Glomerular endothelial cell (primary cell): ENCODE measurements around the gene ADSS1. TPM values are rescaled to one million over a fixed set of nuclear protein-coding genes. Genes with fewer than 3 reads are reported as not detected.

Source experiments
- DNase-seq: peaks from one replicate; pipeline ENCODE4 v3.0.0-alpha.2; 2011; ENCODE audit warnings: low read depth, low spot score; ENCODE audit errors: extremely low read depth
- total RNA-seq: library from RNA; depleted of rRNA; stranded (reverse); fragments of >200 nt; gene quantifications from 2 replicates; pipeline ENCODE4 v1.2.3, GENCODE V29; 2015

The ADSS1 gene
- total RNA-seq, 1 donor from 2014 or later = 4.7 TPM

DNA sequence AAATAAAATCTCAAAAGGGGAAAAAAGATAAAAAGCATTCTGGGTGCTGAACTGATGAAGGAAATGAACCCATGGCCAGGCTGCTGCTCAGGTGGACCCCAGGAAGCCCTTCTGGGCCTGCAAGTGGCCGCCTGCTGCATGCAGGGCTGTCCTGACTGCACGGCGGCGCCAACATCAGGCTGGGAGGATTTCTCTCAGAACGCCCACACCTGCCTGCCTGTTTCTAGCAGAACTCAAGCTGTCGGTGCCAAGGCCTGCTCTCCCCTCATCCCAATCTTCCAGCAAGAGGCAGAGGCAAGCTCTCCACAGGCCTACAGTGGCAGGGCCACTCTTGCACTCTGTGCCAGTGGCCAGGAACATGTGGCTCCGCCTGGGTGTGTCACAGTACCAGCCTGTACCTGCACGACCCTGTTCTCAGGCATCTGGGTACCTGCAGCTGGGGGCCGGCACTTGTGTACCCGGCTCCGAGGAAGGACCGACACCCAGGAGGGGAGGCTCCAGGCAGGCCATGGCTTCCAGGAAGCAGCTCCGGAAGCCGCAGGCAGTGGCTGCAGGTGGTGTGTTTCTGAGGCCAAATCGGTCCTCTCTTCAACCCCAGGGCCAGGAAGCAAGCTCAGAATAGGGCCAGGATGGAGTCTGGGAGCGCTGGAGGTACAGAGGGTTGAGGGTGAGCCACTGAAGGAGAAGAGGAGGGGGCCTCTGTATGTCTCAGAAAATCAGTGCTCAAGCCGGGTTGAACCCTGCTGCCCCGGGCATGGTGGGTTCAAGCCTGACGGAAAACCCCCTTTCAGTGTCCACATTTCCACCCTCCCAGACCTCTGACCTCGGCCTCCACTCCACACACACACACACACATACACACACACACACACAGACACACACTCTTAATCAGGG lies 37.2 kb upstream of the ADSS1 start:
- no peak for DNase-seq

DNA sequence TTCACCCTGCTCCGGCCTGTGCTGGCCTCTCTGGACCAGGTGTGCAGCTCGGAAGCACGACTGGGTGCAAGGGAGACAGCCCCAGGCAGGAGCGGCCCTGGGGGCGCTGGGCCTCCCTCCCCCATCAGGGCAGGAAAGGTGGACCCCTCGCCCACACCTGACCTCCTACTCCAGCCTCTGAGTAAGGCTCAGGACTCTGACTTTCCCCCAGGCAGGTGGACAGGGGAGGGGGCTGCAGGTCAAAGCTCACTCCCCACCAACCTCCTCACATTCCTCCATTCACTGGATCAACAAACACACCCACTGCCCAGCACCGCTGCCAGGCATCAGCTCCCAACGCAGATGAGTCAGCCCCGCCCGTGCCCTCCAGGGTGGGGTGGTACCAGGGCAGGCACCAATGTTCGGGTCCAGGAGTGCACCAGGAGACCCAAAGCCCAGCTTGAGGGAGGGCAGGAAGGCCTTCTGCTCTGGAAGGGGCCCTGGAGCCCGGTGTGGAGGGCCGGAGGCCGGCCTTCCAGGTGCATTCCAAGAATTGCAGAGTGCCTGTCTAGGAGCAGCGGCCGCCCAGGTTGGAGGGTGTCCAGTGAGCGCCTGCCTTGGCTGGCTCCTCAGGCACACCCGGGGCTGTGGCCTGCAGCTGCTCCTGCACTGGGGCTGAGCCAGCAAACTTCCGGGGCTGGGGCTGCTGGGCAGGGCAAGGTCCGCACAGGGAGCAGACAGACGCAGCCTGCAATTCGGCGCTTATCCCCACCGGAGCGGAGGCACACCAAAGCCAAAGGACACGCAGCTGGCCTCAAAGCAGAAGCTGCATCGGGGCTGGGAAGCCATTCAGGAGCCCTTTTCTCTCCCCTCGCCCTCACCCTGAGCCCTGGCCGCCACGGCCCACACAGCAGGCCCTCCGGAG lies 36.2 kb upstream of the ADSS1 start:
- DNase-seq = no peak

DNA sequence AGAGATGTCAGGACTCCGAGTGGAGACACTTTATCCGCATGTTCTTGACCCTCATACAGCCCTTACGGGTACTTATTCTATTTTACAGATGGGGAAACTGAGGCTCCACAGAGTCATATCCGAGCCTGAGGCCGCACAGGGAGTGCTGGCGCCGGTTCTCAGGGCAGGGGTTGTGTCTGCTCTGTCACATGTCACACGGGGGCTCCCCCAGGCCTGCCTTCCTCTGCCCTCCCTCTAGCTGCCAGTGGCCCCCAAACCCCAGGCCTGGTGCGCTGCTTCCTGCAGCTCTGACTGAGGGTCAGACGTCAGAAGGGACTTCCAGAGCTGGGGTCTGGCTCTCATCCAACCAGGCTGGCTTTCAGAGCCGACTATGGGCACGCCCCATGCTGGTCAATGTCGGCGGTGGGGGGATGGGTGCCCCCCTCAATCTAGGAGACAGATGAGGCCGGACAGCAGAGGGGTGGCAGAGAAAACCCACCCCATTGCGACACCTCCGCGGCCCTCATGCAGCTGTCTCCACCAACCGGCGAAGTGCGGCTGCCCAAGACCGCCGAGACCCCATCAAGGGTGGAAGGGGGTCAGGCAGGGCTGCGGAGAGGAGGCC lies 35.4 kb upstream of the ADSS1 start:
- DNase-seq = no peak

DNA sequence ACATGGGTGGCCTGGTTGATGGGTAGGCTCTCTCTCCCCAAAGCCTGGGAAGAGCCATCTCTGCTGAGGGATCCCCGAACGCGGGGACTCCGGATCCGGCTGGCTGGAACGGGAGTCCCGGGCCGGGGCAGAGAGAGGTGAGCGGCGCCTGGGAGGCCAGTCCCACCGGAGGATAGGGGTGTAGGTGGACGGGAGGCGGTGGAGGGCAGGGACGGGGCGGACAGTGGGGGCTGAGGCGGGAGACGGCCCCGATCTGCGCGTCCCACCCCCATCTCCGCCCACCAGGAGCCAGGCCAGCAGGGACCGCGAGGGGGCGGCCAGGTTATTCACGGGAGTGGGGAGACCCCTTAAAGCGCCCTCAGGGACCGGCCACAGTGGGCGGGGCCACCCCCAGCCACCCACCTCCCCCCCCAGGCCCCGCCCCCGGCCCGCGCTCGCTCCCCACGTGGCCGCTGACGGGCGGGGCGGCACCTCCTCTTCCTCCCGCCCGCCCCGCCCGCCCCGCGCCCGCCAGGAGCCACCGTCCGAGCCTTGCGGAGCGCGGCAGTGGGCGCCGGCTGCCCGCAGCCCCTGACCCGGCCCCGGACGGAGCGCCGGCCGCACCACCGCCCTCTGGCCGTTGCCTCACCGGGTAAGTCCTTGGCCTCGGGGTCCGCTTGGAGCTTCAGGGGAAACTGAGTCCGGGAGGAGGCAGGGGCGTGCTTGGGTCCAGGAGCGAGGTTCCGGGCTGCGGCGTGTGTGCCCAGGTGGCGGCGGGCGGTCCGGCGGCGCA lies 34.7 kb upstream of the ADSS1 start, which contains the start of gene INF2:
TSS of gene INF2 (plus strand) at position 510 of the 772 bp plus-strand sequence. CDS start 11,748 bp downstream, outside the sequence.
- no peak for DNase-seq

DNA sequence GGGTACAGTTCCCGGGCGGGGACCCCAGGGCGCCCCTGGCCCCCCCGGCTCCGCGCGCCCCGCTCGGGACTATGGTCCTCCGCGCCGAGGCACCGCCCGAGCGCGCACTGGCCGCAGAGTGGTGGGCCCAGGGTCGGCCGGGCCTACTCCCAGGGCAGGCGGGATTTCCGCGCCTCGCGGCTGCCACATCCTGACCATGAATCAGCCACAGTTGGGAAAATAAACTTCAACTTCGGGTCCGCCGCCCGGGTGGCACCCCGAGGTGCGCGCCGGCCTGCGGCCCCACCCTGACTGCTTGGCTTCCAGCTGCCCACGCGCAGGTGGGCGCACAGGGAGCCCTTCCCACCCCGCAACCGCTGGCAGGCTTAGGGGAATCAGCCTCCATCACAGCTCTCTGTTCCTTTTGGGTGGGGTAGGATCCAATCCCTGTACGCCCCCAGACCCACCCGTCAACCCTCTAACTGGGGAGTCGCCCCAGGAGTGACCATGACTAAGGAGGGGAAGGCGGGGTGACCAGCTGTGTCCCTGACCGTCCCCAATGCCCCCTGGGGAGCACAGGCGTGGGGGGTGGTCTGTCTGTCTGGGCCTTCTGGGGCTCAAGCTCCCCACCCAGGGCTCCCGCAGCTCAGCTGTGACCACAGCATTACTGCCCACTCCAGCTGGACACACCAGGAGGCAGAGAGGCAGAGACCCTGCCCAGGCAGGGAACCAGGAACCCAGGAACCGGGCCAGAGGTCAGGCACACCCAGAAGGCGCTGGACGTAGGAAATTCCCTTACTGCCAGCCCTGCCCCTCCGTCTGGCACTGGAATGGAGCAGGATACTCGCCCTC lies 33.9 kb upstream of the ADSS1 start:
- no peak for DNase-seq

DNA sequence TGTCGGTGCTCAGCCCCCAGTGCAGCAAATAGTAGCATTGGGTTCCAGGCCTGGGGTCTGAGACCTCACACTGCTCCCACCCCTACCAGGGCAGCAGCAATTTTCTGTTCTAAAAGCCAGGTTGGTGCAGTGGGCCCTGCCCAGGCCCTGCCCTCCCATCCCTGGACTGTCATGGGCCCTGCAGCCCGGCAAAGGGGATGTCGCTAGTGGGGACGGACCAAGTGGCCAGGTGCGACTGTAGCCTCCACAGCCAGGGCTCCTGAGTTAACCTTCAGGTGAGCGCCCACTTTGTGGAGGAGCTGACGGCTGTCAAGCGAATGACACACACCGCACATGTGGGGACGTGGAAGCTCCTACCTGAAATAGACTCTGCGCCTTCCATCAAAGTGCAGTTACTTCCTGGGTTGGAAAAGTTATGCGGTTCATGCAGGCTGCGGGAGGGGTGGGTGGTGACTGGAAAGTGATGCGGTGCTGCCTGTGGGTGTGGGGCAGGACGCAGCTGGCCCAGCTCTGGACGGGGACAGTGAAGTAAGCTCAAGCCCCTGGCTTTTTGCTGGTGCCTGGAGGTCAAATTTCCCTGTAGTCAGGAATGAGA lies 33.1 kb upstream of the ADSS1 start:
- no peak for DNase-seq

DNA sequence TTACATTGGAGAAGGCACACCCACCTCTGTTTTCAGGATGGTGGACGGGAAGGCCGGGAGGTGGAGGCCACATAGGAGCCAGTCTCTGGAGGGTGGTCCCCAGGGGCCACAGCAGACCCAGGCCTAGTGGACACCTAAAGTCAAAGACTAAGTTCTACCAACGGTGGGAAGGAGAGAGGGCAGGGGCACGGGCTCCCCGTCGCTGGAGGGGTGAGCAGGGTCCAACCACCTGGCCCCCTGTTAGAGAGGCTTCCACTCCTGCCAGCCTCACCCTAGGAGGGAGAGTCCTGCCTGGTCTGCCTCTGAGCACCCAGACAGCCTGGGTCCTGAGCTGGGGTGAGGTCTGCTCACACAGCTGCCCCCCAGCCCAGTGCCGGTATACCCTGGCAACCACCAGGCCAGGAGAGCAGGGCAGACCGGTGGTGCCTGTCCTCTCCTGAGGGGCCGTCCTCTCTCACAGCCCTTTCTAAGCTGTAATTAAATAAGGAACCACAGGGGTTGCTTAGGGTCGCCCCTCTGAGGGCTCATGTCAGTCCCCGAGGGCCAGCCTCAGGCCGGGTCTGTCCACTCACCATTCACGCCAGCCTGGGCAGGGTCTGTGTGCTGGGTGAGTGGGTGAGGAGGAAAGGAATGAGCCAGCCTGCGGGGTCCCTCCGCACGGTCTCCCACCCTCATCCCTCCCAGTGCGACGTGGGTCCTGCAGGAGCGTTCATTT lies 32.3 kb upstream of the ADSS1 start:
- no peak for DNase-seq

DNA sequence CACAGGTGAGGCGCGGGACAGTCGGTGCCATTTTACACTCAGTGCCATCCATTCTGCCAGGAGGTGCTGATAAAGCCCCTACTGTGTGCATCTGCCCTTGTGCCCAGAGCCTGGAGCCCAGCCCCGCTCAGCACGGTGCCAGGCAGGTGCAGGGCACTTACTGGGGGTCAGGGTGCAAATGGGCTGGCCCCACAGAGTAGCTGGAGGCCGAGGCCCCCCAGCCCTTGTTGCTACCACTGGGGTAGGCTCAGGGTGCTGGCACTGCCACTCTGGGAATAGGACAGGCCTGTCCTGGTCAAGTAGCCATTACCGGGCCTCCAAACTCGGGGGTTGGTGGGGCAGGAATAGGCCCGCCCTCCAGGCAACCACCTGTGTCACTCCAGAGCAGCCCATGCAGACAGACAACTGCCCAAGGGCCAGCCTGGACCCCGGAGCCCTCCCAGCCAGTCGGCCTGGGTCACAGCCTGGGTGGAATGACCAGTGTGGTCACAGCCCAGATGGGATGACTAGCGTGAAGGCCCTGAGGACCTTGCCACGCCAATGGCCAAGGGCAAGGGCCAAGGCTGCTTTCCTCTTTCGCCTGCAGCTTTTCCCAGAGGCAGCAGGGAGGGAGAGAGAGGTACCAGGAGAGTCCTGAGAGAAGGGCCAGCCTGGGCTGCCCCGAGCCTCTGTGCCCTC lies 31.6 kb upstream of the ADSS1 start:
- DNase-seq = no peak

DNA sequence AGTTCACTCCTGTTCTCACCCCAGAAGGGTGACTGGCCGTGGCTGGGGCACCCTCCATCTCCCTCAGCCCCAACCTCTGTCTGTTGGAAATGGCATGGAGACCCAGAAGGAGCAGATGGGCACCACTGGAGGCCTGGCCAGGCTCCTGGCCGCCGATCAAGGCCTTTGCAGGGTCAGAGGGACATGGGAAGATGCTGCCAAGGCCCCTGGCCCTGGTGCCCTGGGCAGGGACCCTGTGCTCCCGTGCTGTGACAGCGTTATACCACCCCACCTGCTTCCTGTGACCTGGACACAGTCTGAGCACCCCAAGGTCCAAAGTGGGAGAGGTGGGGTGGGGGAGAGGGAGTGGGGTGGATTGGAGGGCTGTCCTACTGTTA lies 31.1 kb upstream of the ADSS1 start:
- DNase-seq = no peak

DNA sequence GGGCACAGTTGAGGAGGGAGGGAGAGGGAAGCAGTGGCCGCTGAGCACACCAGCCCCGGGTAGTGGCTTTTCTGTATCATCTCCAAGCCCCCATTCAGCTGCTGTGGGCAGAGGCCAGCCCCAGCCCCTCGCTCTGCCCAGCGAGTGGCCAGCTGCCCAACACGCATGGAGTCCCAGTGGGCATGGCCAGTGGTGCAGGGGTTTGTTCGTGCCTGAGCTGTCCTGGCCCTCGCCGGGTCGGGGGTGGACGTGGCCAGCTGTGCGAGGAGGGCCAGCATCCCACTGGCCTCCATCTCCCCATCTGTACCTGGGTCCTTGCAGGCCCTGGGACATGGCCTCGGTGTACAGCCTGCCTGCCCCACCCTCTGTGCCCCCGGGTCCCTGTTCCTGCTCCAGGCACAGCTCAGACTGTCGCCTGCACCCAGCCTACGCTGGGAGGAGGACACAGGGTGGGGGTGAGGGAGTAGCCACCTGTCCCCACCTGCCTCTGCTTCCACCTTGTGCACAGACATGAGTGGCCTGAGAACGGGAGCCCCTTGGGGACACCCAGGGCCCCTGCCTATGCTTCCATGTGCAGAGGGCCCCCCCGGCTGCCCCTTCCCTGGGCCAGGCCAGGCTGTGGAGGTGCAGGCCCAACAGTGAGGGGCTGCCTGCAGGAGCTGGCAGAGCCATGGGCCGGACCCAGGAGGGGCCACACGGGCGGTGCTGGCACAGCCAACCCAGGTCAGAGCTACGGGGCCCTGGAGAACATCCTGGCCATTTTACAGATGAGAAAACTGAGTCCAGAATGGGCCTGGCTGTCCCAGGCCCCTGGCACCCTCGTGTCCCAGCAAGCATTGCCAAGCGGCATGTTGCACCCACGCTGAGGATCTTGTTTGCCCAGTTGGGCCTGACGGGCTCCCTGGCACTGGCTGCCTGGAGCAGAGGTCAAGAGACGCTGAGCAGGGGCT lies 30.3 kb upstream of the ADSS1 start:
- DNase-seq = no peak

DNA sequence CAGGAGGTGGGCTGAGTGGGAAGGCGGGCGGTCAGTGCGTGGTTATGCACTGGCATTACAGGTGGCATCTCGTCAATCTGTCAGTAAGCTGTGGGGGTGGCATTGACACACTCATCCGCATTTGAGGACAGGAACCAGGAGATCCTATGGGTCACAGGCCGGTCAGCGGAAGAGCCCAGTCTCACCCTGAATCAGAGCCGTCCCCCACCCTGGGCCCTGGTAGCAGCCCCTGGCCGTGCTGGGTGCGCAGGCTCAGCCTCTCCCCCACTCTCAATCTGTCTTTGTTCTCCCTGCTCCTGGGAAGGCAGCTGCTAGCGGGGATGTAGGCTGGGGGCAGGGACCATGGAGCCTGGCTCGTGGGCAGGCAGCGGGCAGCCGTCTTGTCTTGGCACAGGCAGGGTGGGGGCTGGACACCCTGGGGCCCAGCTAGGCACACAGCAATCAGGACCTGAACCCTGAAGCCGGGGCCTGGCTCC lies 29.5 kb upstream of the ADSS1 start:
- no peak for DNase-seq

DNA sequence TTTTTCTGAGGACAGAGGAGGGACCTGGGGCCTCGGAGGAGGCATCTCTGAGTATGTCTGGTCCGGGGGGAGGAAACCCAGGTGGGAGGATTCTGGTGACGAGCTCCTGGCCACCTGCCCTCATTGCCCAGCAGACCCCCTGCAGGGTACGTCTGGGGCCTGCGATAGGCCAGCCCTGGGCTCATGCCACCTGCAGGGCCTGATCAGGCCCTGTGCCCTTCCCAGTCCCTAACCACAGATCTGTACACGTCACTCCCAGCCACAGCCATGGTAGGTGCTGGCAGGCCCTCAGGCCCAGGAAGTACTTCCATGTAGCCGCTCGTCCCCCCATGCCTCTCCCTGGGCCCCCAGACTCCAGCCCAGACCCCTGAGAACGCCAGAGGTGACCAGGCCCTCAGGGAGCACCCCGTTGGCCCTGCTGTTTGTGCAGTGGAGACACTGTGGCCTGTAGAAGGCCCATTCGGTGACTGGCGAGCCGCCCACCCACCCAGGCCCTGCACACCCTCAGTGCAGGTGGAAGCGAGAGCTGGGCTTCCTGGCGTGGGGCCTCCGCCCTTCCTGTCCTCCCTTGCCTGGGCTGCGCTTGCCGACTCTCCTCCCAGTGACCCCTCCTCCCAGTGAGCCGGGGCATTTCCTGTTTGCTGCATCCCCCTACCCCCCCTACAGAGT lies 28.9 kb upstream of the ADSS1 start:
- DNase-seq = no peak

DNA sequence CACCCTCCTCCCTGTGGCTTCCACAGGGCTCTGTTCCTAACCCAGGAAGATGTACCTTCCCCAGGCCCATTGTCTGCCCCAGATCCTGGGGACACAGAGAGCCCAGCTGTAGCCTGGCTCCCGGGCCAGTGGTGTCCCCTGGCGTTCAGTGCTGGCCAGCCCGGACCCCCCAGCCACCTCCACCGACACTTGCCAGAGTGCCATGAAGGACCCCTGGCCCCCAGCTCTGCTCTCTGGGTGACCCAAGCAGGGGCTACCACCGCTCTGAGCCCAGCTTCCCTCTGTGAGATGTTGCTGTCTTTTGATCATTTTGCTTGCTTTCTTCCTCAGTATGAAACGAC lies 28.4 kb upstream of the ADSS1 start:
- DNase-seq = no peak

DNA sequence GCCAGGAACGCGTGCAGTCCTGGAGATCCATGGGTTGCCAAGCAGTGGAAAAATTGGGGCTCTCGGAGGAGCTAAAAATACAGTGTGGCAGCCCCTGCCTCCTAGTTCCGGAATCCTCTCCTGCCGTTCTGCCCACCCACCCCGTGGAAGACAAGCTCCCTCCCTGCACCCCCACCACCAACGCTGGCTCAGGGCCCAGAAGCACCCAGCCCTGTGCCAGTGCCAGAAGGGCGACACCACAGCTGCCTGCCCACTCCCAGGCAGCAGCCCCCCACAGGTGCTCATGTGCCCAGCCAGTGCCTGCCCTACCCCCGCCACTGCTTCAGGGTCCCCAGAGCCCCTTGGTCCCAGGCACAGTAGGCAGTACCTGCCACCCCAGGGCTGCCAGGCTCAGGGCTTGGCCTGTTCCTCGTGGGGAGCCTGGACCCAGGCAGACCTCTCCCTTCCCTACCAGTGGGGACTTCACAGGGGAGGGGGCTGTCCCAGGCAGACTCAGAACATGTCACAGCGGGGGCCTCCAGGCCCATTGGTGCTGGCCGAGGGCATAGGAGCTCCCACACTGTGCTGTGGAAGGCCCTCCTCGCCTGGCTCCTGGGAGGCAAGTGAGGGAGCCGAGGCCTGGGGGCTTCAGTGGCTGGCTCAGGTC lies 27.2 kb upstream of the ADSS1 start:
- DNase-seq = no peak

DNA sequence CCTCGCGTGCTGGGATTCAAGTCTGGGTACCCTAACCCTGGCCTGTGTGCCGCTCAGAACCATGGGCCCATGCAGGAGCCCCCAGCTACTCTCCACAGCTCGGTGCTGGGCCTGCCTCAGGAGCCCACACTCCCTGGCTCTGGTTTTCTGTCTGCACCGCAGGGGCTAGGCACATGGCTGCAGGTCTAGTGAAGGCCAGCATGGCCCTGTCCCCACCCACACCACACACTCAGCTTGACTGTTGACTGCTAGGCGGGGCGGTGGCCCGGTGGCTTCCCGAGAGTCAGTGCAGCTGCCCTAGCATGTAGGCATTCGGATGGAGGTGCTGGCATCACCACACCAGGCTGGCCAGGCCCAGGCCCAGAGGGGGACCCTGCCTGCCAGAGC lies 26.7 kb upstream of the ADSS1 start:
- no peak for DNase-seq
